GM12878 (cell line): Measurements from ENCODE around the gene ISY1. TPM values are rescaled to one million over a fixed set of nuclear protein-coding genes. Genes with fewer than 3 reads are reported as not detected.
A peak's percentile ranks its signal among the peaks of the same experiment; 100 is the strongest.

Source experiments
- ATAC-seq: fragments of 200-7000 bp; cut with Tn5 transposase; 3 replicates; pipeline ENCODE4 v1.9.1; 2020; ENCODE audit warnings: mild to moderate bottlenecking, moderate library complexity
- BruUV-seq: library from RNA; stranded (reverse); fragments of 400-500 nt; replicated peaks from 2 replicates; lab custom pipeline; 2021; lab: Mats Ljungman, UMichigan
- CTCF ChIA-PET: fragments of 300-600 bp; sonication (Branson Sonifier 250); formaldehyde crosslinking; extraction: SDS; loops from one replicate; lab custom pipeline; 2021; ENCODE audit warnings: inconsistent platforms; lab: Yijun Ruan, JAX
- POLR2A ChIA-PET: fragments of 350-600 bp; formaldehyde crosslinking; extraction: SDS; loops from one replicate; lab custom pipeline; 2021; ENCODE audit warnings: inconsistent platforms; lab: Charles Lee
- RAD21 ChIA-PET: fragments of 300-600 bp; sonication (Branson Sonifier 250); formaldehyde crosslinking; loops from one replicate; lab custom pipeline; 2023; ENCODE audit warnings: antibody characterized with exemption; ENCODE audit not compliant: unreplicated experiment; lab: Charles Lee
- SMC1A ChIA-PET: fragments of 300-600 bp; sonication (Branson Sonifier 250); formaldehyde crosslinking; loops from one replicate; lab custom pipeline; 2023; ENCODE audit not compliant: unreplicated experiment, uncharacterized antibody; lab: Charles Lee
- DNase-seq: peaks from one replicate; pipeline ENCODE4 v3.0.0-alpha.2; 2011; ENCODE audit warnings: low read depth, low spot score
- FAIRE-seq: peaks from 3 replicates; lab custom pipeline; 2011; peaks lifted over from hg19 to GRCh38; lab: Jason Lieb, UNC
- H2AFZ ChIP-seq: 2 replicates; pipeline ENCODE4 v1.6.0; 2011; ENCODE audit warnings: low read depth, low read length, control low read depth; ENCODE audit not compliant: control insufficient read depth
- H3K27ac ChIP-seq: 2 replicates; pipeline ENCODE4 v1.5.1; 2011; ENCODE audit warnings: control low read depth; ENCODE audit not compliant: control insufficient read depth, insufficient read depth
- H3K27me3 ChIP-seq, 2 experiments: replicated peaks in 1 of 2; 2 replicates each; pipeline versions ENCODE4 v1.6.0 to v1.6.1; 2011; ENCODE audit warnings: low read length in 1 of 2; ENCODE audit not compliant: control insufficient read depth in 2 of 2, insufficient read depth in 2 of 2
- H3K36me3 ChIP-seq, 2 experiments: 2 replicates each; pipeline ENCODE4 v1.5.1; 2011; ENCODE audit warnings: low read length in 1 of 2; ENCODE audit not compliant: control insufficient read depth in 2 of 2, insufficient read depth in 2 of 2
- H3K4me1 ChIP-seq: 2 replicates; pipeline ENCODE4 v1.6.1; 2011; ENCODE audit warnings: mild to moderate bottlenecking, low read length, moderate library complexity, mixed read lengths; ENCODE audit not compliant: control insufficient read depth, insufficient read depth
- H3K4me2 ChIP-seq: 2 replicates; pipeline ENCODE4 v1.6.0; 2011; ENCODE audit warnings: control low read depth; ENCODE audit not compliant: control insufficient read depth, insufficient read depth
- H3K4me3 ChIP-seq: fragments of 200-600 bp; sonication (generic); 2 replicates; pipeline ENCODE4 v1.5.1; 2016
- H3K79me2 ChIP-seq: 2 replicates; pipeline ENCODE4 v1.6.0; 2011; ENCODE audit warnings: low read length; ENCODE audit not compliant: control insufficient read depth, insufficient read depth
- H3K9ac ChIP-seq: 2 replicates; pipeline ENCODE4 v1.8.0; 2011; ENCODE audit warnings: low read length, control low read depth, mixed read lengths; ENCODE audit not compliant: control insufficient read depth, insufficient read depth
- H3K9me3 ChIP-seq: replicated peaks from 3 replicates; pipeline ENCODE4 v1.5.1; 2011; ENCODE audit warnings: mild to moderate bottlenecking, low read length; ENCODE audit not compliant: control insufficient read depth, insufficient read depth
- H4K20me1 ChIP-seq: 2 replicates; pipeline ENCODE4 v1.6.0; 2011; ENCODE audit not compliant: control insufficient read depth, insufficient read depth
- MXI1 ChIP-seq: fragments of 150-350 bp; IDR thresholded peaks from 2 replicates; pipeline ENCODE4 v1.6.1; 2011; ENCODE audit warnings: low read depth, mild to moderate bottlenecking, inconsistent platforms, low read length, improper control_type of control experiment
- NFYB ChIP-seq: IDR thresholded peaks from 2 replicates; pipeline ENCODE4 v1.6.1; 2011; ENCODE audit warnings: low read depth, mild to moderate bottlenecking, low read length, improper control_type of control experiment, moderate library complexity; ENCODE audit not compliant: insufficient read depth
- PKNOX1 ChIP-seq: fragments of 450-650 bp; IDR thresholded peaks from 2 replicates; pipeline ENCODE4 v1.6.1; 2016; ENCODE audit warnings: mild to moderate bottlenecking
- POLR2A ChIP-seq: IDR thresholded peaks from 2 replicates; pipeline ENCODE4 v1.6.1; 2011; ENCODE audit warnings: low read depth, mild to moderate bottlenecking, low read length
- RFX5 ChIP-seq: IDR thresholded peaks from 2 replicates; pipeline ENCODE4 v1.6.1; 2011; ENCODE audit warnings: low read depth, low read length, improper control_type of control experiment
- TAF1 ChIP-seq: IDR thresholded peaks from 2 replicates; pipeline ENCODE4 v1.6.1; 2011; ENCODE audit warnings: mild to moderate bottlenecking, low read depth, low read length, borderline replicate concordance
- WRNIP1 ChIP-seq: IDR thresholded peaks from 2 replicates; pipeline ENCODE4 v1.6.1; 2011; ENCODE audit warnings: low read depth, low read length, improper control_type of control experiment, borderline replicate concordance
- ZBED1 ChIP-seq: IDR thresholded peaks from 2 replicates; pipeline ENCODE4 v1.6.1; 2016; ENCODE audit warnings: borderline replicate concordance
- whole genome bisulfite sequencing: methylation state at CpG from one replicate; pipeline ENCODE4 v1.1.6; 2016; ENCODE audit warnings: low lambda C conversion rate; ENCODE audit not compliant: insufficient replicate concordance, insufficient coverage; ENCODE audit errors: missing lambda C conversion rate; 5-methylcytosine and 5-hydroxymethylcytosine counted together
- in situ Hi-C: fragments of 300-500 bp; cut with MboI; formaldehyde crosslinking; loops from 9 replicates; pipeline ENCODE4 v1.14.3; 2018; ENCODE audit warnings: mixed read lengths
- intact Hi-C: fragments of 100-400 bp; cut with micrococcal nuclease; formaldehyde crosslinking; loops from one replicate; pipeline ENCODE4 v1.14.2; 2022; ENCODE audit not compliant: unreplicated experiment
- polyA plus RNA-seq, 11 experiments: library from polyadenylated mRNA; depleted of rRNA in 4 of 11; unstranded in 6 of 11; stranded (reverse) in 5 of 11; fragments of >200 nt; fragmentation: Nextera tagmentation in 4 of 11; fragmentation: Illumina TruSeq in 1 of 11; extraction: Ambion mirVana in 4 of 11; extraction: Trizol in 1 of 11; gene quantifications; 1 replicate in 1 of 11; 2 replicates in 10 of 11; pipeline versions ENCODE4 v1.2.1 to v1.2.3, GENCODE V29; 2011 to 2016; ENCODE audit warnings: inconsistent platforms in 2 of 11, missing spikeins in 2 of 11, low read depth in 1 of 11
- total RNA-seq, 4 experiments: library from RNA; depleted of rRNA in 3 of 4; stranded (reverse); fragments of >200 nt in 3 of 4; fragmentation: Illumina TruSeq in 1 of 4; extraction: Trizol in 1 of 4; gene quantifications; 2 replicates each; pipeline versions ENCODE4 v1.2.1 to v1.2.3, GENCODE V29; 2013 to 2021
- TF ChIP-seq, protein P1 (sequence below): IDR thresholded peaks from 2 replicates; pipeline ENCODE4 v1.6.1; 2011; ENCODE audit warnings: mild to moderate bottlenecking, low read depth, low read length, moderate library complexity; ENCODE audit not compliant: insufficient replicate concordance
- TF ChIP-seq, protein P2 (sequence below): fragments of 450-650 bp; formaldehyde crosslinking; IDR thresholded peaks from 2 replicates; pipeline ENCODE4 v1.4.0; 2022; ENCODE audit warnings: mild to moderate bottlenecking, moderate library complexity
- TF ChIP-seq, protein P3 (sequence below): fragments of 450-650 bp; IDR thresholded peaks from 2 replicates; pipeline ENCODE4 v1.6.1; 2018; ENCODE audit warnings: mild to moderate bottlenecking, low read depth, moderate library complexity; ENCODE audit not compliant: partially characterized antibody

The ISY1 gene
- total and polyA plus RNA-seq, 10 of the 15 experiments (the other 5 are each of a cell fraction or from before 2014, with no cell fraction given) = 28.3 to 72.2 (median 44.7) TPM

DNA sequence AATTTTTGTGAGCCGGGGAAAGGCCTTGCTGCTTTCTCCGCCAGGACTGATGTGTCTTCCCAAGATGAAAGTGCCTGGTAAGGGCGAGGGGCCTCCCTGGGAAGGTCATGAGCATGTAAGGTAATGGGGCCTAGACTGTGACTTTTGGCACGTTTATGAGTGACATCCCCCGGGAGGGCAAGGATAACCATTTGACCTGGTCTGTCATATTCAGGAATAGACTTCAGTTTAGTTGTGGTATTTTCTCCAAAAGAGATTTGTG, 23.5 kb upstream of the ISY1 start (continued):
- TF ChIP-seq ZBED1 = 0 out of 2 replicates have a peak, but pooled peaks have one; percentile 2
- peak; percentile 44; the same call in 1 of the 2 replicates for TF ChIP-seq PKNOX1
- TF ChIP-seq, all 136 proteins: peak for 3

DNA sequence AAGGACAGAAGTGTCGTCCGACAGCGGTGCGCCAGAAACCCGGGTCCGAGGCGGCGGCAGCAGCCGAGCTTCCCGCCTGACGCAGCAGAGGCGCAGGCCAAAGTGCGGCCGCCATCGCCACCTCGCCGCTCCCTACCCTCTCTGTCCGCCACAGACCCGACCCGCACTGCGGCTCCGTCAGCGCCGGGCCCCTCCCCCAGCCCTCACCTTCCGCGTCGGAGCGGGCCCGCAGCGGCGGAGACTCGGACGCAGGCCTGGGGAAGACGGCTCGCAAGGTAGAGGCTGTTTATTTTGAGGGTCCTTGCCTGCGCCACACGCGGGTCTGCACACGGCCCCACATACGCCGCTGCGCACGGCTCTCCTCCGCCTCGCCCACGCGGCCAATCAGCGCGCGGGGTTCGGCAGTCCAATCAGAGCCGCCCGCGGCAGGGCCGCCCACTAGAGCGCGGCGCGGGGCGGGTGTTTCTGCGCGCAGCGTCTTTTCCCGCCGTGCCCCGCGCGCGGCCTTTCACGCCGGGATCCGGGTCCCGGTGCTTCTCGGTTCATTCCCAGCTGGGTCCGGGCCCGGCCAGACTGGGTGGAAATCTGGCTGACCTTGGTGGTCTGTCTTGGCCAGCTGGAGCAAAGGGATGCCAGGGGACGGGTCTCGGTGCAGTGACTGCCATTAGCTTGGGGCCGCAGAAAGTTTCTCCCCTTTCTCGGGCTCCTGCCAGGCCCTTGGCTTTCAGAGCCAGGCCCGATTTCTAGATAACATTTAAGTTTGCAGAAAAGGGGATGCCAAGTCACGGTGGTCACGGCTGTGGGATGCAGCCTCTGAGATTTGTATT, 22.9 kb upstream of the ISY1 start, which contains the start of gene CNBP:
TSS of gene CNBP (minus strand) at position 328 of the 827 bp plus-strand sequence. CDS start 12,139 bp downstream, outside the sequence.
- H3K9ac ChIP-seq = peak within 1 kb of the TSS; percentile 99
- in situ Hi-C loops = no loop called here
- peak; percentile 97 for ATAC-seq
- SMC1A ChIA-PET = interaction anchor here (1.5 kb wide), 1 partner anchor 117 kb away, joined by 3 read pairs; no protein-coding TSS in a partner anchor
- H3K4me2 ChIP-seq = peak within 1 kb of the TSS; percentile 83
- peaks cover 9% of the 10 kb centered on the region for H3K4me1 ChIP-seq
- FAIRE-seq = peak; percentile 89
- no TSS peak for BruUV-seq
- POLR2A ChIA-PET = interaction anchor here (0.6 to 3.8 kb wide), 8 partner anchors 9 to 96 kb away, joined by 3 to 20 read pairs (median 4); partner anchors contain the start of genes COPG1 and RAB43
- H3K27ac ChIP-seq = peak within 1 kb of the TSS; percentile 97
- H3K4me3 ChIP-seq = peak within 1 kb of the TSS; percentile 97
- no peaks in the 10 kb centered on the region; the same call in 2 of the 3 replicates for H3K9me3 ChIP-seq
- H2AFZ ChIP-seq = peak within 1 kb of the TSS; percentile 76
- CTCF ChIA-PET = interaction anchor here (3.0 to 3.3 kb wide), 2 partner anchors 21 to 62 kb away, joined by 11 to 17 read pairs; no protein-coding TSS in a partner anchor
- peaks cover 69% of the 10 kb centered on the region for H3K79me2 ChIP-seq
- DNase-seq = peak; percentile 65
- WGBS = under 1% methylated on average over 80 of the region's 83 CpGs
- RAD21 ChIA-PET = interaction anchor here (0.6 to 2.0 kb wide), 3 partner anchors 63 to 126 kb away, joined by 3 to 4 read pairs (median 3); partner anchors contain the start of gene COPG1
- no peaks in the 10 kb centered on the region for H3K27me3 ChIP-seq
- H3K36me3 ChIP-seq = peaks cover 1 to 3% of the 10 kb centered on the region in 2 experiments; a peak in 2 of 4 replicates
- intact Hi-C loops = loop anchor here (1.0 to 10.0 kb wide), 4 partner anchors 22 to 529 kb away; partner anchors contain the start of genes ISY1, RAB43 and RPN1
- H4K20me1 ChIP-seq = peaks cover 10% of the 10 kb centered on the region
- TF ChIP-seq, protein P1, sequence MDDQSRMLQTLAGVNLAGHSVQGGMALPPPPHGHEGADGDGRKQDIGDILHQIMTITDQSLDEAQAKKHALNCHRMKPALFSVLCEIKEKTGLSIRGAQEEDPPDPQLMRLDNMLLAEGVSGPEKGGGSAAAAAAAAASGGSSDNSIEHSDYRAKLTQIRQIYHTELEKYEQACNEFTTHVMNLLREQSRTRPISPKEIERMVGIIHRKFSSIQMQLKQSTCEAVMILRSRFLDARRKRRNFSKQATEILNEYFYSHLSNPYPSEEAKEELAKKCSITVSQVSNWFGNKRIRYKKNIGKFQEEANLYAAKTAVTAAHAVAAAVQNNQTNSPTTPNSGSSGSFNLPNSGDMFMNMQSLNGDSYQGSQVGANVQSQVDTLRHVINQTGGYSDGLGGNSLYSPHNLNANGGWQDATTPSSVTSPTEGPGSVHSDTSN = no peak
- TF ChIP-seq, protein P2, sequence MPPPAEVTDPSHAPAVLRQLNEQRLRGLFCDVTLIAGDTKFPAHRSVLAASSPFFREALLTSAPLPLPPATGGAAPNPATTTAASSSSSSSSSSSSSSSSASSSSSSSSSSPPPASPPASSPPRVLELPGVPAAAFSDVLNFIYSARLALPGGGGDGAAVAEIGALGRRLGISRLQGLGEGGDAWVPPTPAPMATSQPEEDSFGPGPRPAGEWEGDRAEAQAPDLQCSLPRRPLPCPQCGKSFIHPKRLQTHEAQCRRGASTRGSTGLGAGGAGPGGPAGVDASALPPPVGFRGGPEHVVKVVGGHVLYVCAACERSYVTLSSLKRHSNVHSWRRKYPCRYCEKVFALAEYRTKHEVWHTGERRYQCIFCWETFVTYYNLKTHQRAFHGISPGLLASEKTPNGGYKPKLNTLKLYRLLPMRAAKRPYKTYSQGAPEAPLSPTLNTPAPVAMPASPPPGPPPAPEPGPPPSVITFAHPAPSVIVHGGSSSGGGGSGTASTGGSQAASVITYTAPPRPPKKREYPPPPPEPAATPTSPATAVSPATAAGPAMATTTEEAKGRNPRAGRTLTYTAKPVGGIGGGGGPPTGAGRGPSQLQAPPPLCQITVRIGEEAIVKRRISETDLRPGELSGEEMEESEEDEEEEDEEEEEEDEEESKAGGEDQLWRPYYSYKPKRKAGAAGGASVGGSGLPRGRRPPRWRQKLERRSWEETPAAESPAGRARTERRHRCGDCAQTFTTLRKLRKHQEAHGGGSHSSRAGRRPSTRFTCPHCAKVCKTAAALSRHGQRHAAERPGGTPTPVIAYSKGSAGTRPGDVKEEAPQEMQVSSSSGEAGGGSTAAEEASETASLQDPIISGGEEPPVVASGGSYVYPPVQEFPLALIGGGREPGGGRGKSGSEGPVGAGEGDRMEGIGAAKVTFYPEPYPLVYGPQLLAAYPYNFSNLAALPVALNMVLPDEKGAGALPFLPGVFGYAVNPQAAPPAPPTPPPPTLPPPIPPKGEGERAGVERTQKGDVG = no peak
- no peak for TF ChIP-seq WRNIP1
- peak; percentile 98 for TF ChIP-seq POLR2A
- peak; percentile 90 for TF ChIP-seq NFYB
- TF ChIP-seq, protein P3, sequence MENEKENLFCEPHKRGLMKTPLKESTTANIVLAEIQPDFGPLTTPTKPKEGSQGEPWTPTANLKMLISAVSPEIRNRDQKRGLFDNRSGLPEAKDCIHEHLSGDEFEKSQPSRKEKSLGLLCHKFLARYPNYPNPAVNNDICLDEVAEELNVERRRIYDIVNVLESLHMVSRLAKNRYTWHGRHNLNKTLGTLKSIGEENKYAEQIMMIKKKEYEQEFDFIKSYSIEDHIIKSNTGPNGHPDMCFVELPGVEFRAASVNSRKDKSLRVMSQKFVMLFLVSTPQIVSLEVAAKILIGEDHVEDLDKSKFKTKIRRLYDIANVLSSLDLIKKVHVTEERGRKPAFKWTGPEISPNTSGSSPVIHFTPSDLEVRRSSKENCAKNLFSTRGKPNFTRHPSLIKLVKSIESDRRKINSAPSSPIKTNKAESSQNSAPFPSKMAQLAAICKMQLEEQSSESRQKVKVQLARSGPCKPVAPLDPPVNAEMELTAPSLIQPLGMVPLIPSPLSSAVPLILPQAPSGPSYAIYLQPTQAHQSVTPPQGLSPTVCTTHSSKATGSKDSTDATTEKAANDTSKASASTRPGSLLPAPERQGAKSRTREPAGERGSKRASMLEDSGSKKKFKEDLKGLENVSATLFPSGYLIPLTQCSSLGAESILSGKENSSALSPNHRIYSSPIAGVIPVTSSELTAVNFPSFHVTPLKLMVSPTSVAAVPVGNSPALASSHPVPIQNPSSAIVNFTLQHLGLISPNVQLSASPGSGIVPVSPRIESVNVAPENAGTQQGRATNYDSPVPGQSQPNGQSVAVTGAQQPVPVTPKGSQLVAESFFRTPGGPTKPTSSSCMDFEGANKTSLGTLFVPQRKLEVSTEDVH = no peak
- peak; percentile 82 for TF ChIP-seq TAF1
- TF ChIP-seq MXI1 = peak; percentile 77
- TF ChIP-seq RFX5 = no peak
